ENCODE results near the gene MED7. TPM values are rescaled to one million over a fixed set of nuclear protein-coding genes. Genes with fewer than 3 reads are reported as not detected.

MED7 gene
- total RNA-seq, 1 donor from 2014 or later, result 6.4 TPM

- no peak for DNase-seq (ENCODE audit: low read depth, low spot score)
These were observed 21.9 kb upstream of the MED7 start for GRCh38 chr5:157164521-157164920.

DNA sequence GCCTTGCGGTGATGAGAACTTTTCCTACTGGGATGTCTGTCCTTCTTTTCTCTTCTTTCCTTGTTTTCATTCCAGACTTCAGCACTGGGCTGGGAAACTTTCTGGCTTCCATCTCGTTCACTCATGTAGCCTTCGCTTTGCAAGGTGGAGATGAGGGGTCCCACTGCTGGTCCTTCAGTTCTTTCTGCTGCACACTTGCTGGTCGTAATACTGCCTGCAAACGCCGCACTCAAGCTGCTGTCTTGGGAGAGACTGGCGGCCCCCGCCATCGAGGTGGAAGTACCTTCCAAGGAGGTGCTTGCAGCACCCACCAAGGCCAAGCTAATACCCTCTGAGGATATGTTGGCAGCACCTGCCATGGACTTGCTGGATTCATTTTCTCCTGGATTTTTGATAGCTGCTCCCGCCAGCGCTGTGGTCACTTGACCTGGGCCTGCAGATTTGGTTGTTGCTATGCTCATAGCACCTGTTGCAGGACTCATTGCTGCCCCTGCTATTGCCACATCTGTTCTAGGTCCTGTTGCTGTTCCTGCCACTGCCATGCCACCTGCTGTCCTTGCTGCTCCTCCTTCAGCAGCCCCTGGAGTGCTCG, 20.4 kb upstream of the MED7 start:
- DNase-seq (ENCODE audit: low read depth, low spot score), result no peak

DNA sequence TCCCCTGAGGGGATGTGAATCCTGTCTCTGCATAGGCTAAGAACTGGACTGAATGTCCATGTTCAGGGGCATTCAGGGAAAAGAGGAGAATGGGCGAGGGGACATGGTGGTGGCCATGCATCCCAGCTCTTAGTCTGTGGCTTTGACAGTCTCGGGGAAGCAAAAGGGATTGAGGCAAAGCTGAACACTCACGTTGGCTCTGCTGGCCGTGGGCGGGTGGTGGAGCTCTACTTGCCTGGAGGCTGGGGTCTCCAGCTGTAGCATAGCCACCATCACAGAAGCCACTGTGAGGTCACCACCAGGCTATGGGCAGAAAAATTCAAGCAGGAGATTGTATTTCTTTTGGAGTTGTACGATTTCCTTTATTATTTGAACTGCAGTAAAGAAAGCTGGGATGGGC, 19.3 kb upstream of the MED7 start:
- DNase-seq (ENCODE audit: low read depth, low spot score), result no peak

GRCh38 chr5:157160001-157160400, 17.3 kb upstream of the MED7 start:
- no peak for DNase-seq (ENCODE audit: low read depth, low spot score)

GRCh38 chr5:157159209-157159751, 16.6 kb upstream of the MED7 start:
- DNase-seq (ENCODE audit: low read depth, low spot score), result no peak

DNA sequence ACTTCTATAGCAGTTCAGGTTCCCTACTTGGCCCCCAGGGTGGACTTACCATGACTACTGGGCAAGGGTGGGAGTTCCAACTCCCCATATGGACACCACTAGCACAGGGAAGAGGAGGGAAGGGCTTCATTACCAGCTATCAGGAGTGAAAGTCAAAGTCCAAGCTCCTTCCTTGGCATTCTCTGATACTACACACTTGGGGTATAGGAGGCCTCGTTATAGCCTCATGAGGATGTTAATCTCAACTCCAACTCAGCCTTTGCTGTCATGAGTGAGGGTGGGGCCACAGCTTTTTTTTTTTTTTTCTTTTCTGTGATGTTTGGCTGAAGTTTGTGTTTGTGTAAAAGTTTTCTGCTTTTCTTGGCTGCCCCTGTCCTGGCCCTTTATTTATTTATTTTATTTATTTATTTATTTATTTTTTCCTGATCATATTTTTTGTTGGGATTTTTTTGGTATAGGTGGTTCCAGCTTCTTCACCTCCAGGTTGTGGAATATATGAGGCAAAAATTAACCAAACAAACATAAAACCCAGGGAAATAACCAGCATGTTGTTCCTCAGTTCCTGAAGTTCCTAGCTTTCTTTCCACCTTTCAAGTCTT, 14.7 kb upstream of the MED7 start:
- no peak for DNase-seq (ENCODE audit: low read depth, low spot score)

DNA sequence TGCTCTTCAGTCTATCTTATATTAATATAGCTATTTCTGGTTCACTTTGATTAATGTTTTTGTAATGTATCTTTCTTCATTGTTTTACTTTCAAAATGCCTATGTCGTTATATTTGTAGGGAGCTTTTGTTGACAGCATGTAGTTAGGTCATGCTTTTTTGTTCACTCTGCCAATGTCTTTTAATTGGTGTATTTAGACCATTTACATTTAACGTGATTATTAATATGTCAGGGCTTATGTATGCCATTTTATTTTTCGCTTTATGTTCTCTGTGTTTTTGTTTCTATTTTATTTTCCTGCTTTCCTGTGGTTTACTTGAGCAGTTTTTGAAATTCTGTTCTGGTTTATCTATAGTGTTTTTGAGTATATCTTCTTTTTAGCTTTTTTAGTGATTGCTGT, 12.6 kb upstream of the MED7 start:
- no peak for DNase-seq (ENCODE audit: low read depth, low spot score)

- DNase-seq (ENCODE audit: low read depth, low spot score), result no peak
These were observed 8.3 kb upstream of the MED7 start for GRCh38 chr5:157150995-157151394.

- DNase-seq (ENCODE audit: low read depth, low spot score), result no peak
These were observed 6.3 kb upstream of the MED7 start for GRCh38 chr5:157148734-157149615.

- no peak for DNase-seq (ENCODE audit: low read depth, low spot score)
These were observed 684 bp upstream of the MED7 start for GRCh38 chr5:157143127-157143971.

DNA sequence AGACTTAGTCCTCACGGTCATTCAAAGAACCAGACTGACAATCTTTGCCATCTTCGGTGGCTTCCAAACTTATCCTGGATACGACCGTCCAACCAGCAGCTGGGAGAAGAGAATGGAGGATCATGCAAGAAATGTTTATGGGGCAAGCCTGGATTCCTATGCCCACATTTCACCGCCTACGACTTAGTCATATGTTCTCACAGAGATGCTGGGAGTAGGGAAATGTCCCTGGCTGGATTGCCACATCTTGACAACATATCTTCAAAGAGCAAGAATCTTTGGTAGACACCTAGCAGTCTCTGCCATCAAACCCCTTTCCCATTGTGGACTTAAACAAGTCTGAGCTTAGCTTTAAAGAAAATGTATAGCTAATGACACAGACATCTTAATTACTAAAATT, 5.0 kb downstream of the MED7 start:
- no peak for DNase-seq (ENCODE audit: low read depth, low spot score)

GRCh38 chr5:157132281-157132612, 10.4 kb downstream of the MED7 start:
- DNase-seq (ENCODE audit: low read depth, low spot score), result no peak

DNA sequence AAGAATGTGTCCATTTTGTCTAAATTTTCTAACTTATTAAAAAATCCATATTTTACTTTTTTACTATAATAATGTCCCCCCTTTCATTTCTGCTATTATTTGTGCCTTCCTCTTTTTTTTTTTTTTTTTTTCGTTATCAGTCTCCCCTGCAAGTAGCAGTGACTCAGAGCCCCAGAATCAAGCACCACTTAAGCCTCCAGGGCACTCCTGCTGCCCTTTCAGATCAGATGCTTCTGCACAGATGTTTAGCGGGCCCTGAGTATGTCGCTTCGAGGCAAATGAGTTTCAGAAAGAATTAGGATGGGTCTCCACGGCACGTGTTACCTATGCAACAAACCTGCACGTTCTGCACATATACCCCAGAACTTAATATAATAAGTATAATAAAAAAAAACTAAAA, 11.7 kb downstream of the MED7 start:
- DNase-seq (ENCODE audit: low read depth, low spot score), result no peak

DNA sequence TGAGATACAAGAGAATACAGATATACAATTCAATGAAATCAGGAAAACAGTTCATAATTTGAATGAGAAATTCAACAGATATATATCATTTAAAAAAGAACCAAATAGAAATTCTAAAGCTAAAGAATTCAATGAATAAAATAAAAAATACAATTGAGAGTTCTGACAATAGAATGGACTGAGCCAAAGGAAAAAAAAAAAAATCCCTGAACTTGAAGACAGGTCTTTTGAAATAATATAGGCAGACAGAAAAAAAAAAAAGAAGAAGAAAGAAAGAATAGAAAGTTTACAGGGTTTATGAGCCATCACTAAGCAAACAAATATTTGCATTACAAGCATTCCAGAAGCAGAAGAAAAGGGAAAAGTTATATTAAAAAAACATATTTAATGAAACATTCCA, 21.0 kb downstream of the MED7 start:
- DNase-seq (ENCODE audit: low read depth, low spot score), result no peak

GRCh38 chr5:157120102-157120501, 22.6 kb downstream of the MED7 start:
- DNase-seq (ENCODE audit: low read depth, low spot score), result no peak

GRCh38 chr5:157116483-157116954, 26.1 kb downstream of the MED7 start:
- no peak for DNase-seq (ENCODE audit: low read depth, low spot score)

GRCh38 chr5:157115502-157115901, 27.2 kb downstream of the MED7 start:
- no peak for DNase-seq (ENCODE audit: low read depth, low spot score)

GRCh38 chr5:157115012-157115411, 27.7 kb downstream of the MED7 start:
- DNase-seq (ENCODE audit: low read depth, low spot score), result no peak

DNA sequence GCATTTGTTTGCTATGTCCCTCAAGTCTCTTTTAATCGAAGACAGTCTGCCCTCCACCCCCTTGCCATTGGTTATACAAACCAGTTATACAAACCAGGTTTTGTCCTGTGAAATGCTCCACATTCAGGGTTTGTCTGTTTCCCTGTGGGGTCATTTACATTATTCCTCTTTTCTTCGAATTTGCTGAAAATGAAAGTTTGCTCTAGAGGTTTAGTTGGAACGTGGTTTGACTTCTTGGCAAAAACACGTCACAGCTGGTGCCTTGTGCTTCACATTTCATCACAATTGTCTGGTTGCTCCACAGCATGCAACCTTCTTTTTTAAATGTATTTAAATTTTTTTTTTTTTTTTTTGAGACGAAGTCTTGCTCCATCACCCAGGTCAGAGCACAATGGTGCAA, 29.7 kb downstream of the MED7 start:
- no peak for DNase-seq (ENCODE audit: low read depth, low spot score)

- DNase-seq (ENCODE audit: low read depth, low spot score), result no peak
These were observed 32.9 kb downstream of the MED7 start for GRCh38 chr5:157109744-157110143.

DNA sequence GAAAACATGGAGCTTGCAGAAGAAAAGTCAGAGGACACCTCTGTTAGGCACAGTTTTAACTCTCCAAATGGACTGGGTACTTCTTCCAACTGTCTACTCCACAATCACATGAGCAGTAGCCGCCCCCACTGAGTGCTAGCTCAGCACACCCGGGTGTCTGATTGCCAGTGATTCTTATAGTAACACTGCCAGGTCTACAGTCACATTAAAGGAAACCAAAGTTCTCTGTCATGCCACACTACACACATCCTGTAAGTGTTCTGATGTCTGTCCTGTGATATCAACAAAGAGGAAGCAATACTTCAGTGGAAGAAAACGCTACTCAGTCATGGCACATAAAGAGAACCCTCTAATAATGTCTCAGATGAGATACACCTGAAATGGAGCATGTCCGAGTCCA, 33.7 kb downstream of the MED7 start, which contains the start of gene HAVCR2:
Gene HAVCR2, minus strand, starts transcription at position 69 of the 400 bp plus-strand sequence. Its CDS starts 61 bp downstream, at position 8.
- DNase-seq (ENCODE audit: low read depth, low spot score), result no peak

Measured in pulmonary artery endothelial cell (primary cell).